LNCaP clone FGC (cell line): ENCODE measurements around the gene FOSL2.

ENCODE experiments used
- DNase-seq: peaks from one replicate; pipeline ENCODE4 v3.0.0-alpha.2; 2011; ENCODE audit warnings: low read depth
- H3K4me3 ChIP-seq: 2 replicates; pipeline ENCODE4 v1.5.1; 2011; ENCODE audit warnings: mild to moderate bottlenecking, low read depth, low read length, control low read depth
- CTCF ChIP-seq: IDR thresholded peaks from 2 replicates; pipeline ENCODE4 v1.5.1; 2012; ENCODE audit warnings: mild to moderate bottlenecking; ENCODE audit not compliant: control insufficient read depth, insufficient read depth; ENCODE audit errors: extremely low read depth

Gene FOSL2

GRCh38 chr2:28357055-28357454 is 35.6 kb upstream of the FOSL2 start:
- H3K4me3 ChIP-seq = no peak overlapping the region
- DNase-seq = no peak
- no peak for TF ChIP-seq CTCF

- no peak overlapping the region for H3K4me3 ChIP-seq
- no peak for DNase-seq
- no peak for TF ChIP-seq CTCF
Observed at GRCh38 chr2:28357948-28358667, 34.5 kb upstream of the FOSL2 start.

GRCh38 chr2:28358668-28359201 is 33.9 kb upstream of the FOSL2 start:
- no peak for TF ChIP-seq CTCF
- H3K4me3 ChIP-seq = no peak overlapping the region
- no peak for DNase-seq

- no peak for DNase-seq
- TF ChIP-seq CTCF = no peak
- no peak overlapping the region for H3K4me3 ChIP-seq
Observed at GRCh38 chr2:28359222-28360057, 33.2 kb upstream of the FOSL2 start.

- H3K4me3 ChIP-seq = no peak overlapping the region
- DNase-seq = no peak
- no peak for TF ChIP-seq CTCF
Observed at GRCh38 chr2:28360058-28360717, 32.5 kb upstream of the FOSL2 start.

- no peak for TF ChIP-seq CTCF
- no peak overlapping the region for H3K4me3 ChIP-seq
- DNase-seq = no peak
Observed at GRCh38 chr2:28360718-28361293, 31.9 kb upstream of the FOSL2 start.
